Natural killer cell (primary cell): ENCODE results near the gene RPL29. TPM values are rescaled to one million over a fixed set of nuclear protein-coding genes. Genes with fewer than 3 reads are reported as not detected.

Experiments used
- ATAC-seq, 3 donors: fragments of 150-1000 bp in 2 of 3; fragments of 200-7000 bp in 1 of 3; cut with Tn5 transposase; 1 replicate in 1 of 3; 2 replicates in 2 of 3; pipeline ENCODE4 v1.10.0; 2021; ENCODE audit warnings: mild to moderate bottlenecking in 2 of 3, moderate library complexity in 2 of 3
- DNase-seq, 2 donors: peaks; one replicate each; pipeline versions ENCODE4 v3.0.0 to v3.0.0-alpha.2; 2013 to 2021; ENCODE audit warnings: mixed read lengths in 1 of 2
- H3K27ac ChIP-seq: one replicate; pipeline ENCODE4 v1.5.1; 2013; ENCODE audit warnings: mild to moderate bottlenecking, low read length
- H3K27me3 ChIP-seq: one replicate; pipeline ENCODE4 v1.6.1; 2013; ENCODE audit warnings: low read length; ENCODE audit not compliant: control insufficient read depth, insufficient read depth
- H3K36me3 ChIP-seq: one replicate; pipeline ENCODE4 v1.6.1; 2013; ENCODE audit warnings: low read length; ENCODE audit not compliant: control insufficient read depth, insufficient read depth
- H3K4me1 ChIP-seq: one replicate; pipeline ENCODE4 v1.6.1; 2013; ENCODE audit warnings: low read length; ENCODE audit not compliant: control insufficient read depth, insufficient read depth
- H3K4me3 ChIP-seq: one replicate; pipeline ENCODE4 v1.5.1; 2013; ENCODE audit warnings: low read length
- H3K9me3 ChIP-seq: one replicate; pipeline ENCODE4 v1.6.1; 2013; ENCODE audit warnings: low read length; ENCODE audit not compliant: control insufficient read depth, insufficient read depth
- H3K27ac Mint-ChIP-seq, 2 donors: one replicate each; pipeline ENCODE4 v1.8.0; 2022; ENCODE audit warnings: mild to moderate bottlenecking in 2 of 2, mixed read lengths in 2 of 2, moderate library complexity in 1 of 2
- H3K27me3 Mint-ChIP-seq, 2 donors: one replicate each; pipeline ENCODE4 v1.8.0; 2022; ENCODE audit warnings: low read depth in 2 of 2, mixed read lengths in 2 of 2
- H3K36me3 Mint-ChIP-seq: one replicate; pipeline ENCODE4 v1.8.0; 2022; ENCODE audit warnings: mixed read lengths
- H3K4me1 Mint-ChIP-seq, 2 donors: one replicate each; pipeline ENCODE4 v1.8.0; 2022; ENCODE audit warnings: mixed read lengths in 2 of 2
- H3K4me3 Mint-ChIP-seq: one replicate; pipeline ENCODE4 v1.8.0; 2022; ENCODE audit warnings: mild to moderate bottlenecking, moderate library complexity, mixed read lengths
- H3K9me3 Mint-ChIP-seq, 2 donors: one replicate each; pipeline ENCODE4 v1.8.0; 2022; ENCODE audit warnings: mixed read lengths in 2 of 2
- CTCF ChIP-seq: fragments of 200-600 bp; IDR thresholded peaks from one replicate; pipeline ENCODE4 v1.8.0; 2022; ENCODE audit warnings: antibody characterized with exemption
- WGBS: methylation state at CpG from one replicate; pipeline ENCODE4 v1.1.7; 2013; ENCODE audit warnings: missing lambda C conversion rate; ENCODE audit not compliant: insufficient coverage; 5-methylcytosine and 5-hydroxymethylcytosine counted together
- intact Hi-C: fragments of 100-400 bp; cut with micrococcal nuclease; formaldehyde crosslinking; loops from one replicate; pipeline ENCODE4 v1.14.2; 2022
- total RNA-seq, 4 donors: library from RNA; stranded (reverse); fragments of 120-200 nt in 1 of 4; gene quantifications; one replicate each; pipeline versions ENCODE4 v1.2.3 to v1.2.4, GENCODE V29; 2013 to 2022

The RPL29 gene
- total RNA-seq, 3 donors from 2014 or later (not counting 1 experiment from before 2014, with no cell fraction given), result 486 to 819 (median 797) TPM

DNA sequence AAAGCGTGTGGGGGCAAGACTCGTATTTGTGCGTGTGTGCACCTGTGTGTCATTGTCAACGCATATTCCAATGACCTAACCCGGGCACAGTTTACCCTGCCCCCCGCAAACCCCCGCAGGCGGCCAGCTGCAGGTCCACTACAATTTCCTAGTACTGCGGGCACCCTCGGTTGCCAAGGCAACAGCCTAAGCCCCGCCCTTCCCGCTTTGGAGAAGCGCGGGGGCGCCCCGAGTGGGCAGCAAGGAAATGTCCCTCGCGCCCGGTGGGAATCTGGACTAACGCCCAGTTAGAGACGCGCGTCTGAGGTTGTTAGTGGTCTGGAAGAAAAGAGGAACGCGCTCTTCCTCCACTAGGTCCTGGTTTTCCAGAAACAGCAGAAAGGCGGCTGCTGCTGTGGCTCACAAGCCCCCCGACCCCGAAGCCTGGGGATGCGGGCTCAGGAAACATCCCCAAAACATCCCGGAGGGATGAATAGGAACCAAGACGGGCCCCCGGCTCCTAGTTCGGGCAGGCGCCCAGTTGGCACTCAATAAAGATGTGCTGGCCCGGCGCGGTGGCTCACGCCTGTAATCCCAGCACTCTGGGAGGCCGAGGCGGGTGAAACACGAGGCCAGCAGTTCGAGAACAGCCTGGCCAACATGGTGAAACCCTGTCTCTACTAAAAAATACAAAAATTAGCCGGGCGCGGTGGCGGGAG is 19.7 kb downstream of the RPL29 start:
- no peak for TF ChIP-seq CTCF
- H3K9me3 Mint-ChIP-seq, result no peaks in the 10 kb centered on the region
- Histone ChIP-seq H3K4me1 (peaks cover 42% of the 10 kb centered on the region), H3K27me3 (no peaks in the 10 kb centered on the region), H3K36me3 (peaks cover 2% of the 10 kb centered on the region), H3K9me3 (no peaks in the 10 kb centered on the region), H3K4me3 (peak overlapping the region; percentile 87), H3K27ac (no peak overlapping the region)
- 52% methylated on average over 46 of the region's 46 CpGs for WGBS
- H3K27me3 Mint-ChIP-seq, result no peaks in the 10 kb centered on the region
- H3K36me3 Mint-ChIP-seq, result no peaks in the 10 kb centered on the region
- DNase-seq, result peak in 1 of 2 donors; percentile 57
- H3K27ac Mint-ChIP-seq, result peak overlapping the region; percentile 63 to 90
- peaks cover 27 to 40% of the 10 kb centered on the region in 2 donors for H3K4me1 Mint-ChIP-seq
- H3K4me3 Mint-ChIP-seq, result peak overlapping the region; percentile 81
- no peak for ATAC-seq
- intact Hi-C loops, result loop anchor here (2.0 kb wide), 1 partner anchor 19 kb away; the partner anchor contains the start of gene RPL29

GRCh38 chr3:51974963-51975851 is 20.5 kb downstream of the RPL29 start, which contains the start of gene ABHD14A:
TSS of gene ABHD14A (plus strand) at chr3:51975064. CDS start at chr3:51975136, 72 bp downstream.
- H3K4me1 ChIP-seq, result peaks cover 41% of the 10 kb centered on the region
- no peaks in the 10 kb centered on the region for H3K27me3 ChIP-seq
- intact Hi-C loops, result loop anchor here (1.0 to 2.0 kb wide), 3 partner anchors 7 to 33 kb away; partner anchors contain the start of genes PARP3 and RPL29
- TF ChIP-seq CTCF, result no peak
- no peaks in the 10 kb centered on the region for H3K36me3 ChIP-seq
- peak within 1 kb of the TSS; percentile 53 for H3K27ac ChIP-seq
- Mint-ChIP-seq H3K27ac (peak within 1 kb of the TSS; percentile 86 to 90), H3K4me1 (peaks cover 27 to 36% of the 10 kb centered on the region in 2 donors), H3K9me3 (no peaks in the 10 kb centered on the region), H3K4me3 (peak within 1 kb of the TSS; percentile 99), H3K27me3 (no peaks in the 10 kb centered on the region), H3K36me3 (no peaks in the 10 kb centered on the region)
- no peaks in the 10 kb centered on the region for H3K9me3 ChIP-seq
- under 1% methylated on average over 63 of the region's 63 CpGs for WGBS
- peak; percentile 77 to 82 (median 78) for ATAC-seq
- peak within 1 kb of the TSS; percentile 87 for H3K4me3 ChIP-seq
- peak; percentile 70 to 90 for DNase-seq

DNA sequence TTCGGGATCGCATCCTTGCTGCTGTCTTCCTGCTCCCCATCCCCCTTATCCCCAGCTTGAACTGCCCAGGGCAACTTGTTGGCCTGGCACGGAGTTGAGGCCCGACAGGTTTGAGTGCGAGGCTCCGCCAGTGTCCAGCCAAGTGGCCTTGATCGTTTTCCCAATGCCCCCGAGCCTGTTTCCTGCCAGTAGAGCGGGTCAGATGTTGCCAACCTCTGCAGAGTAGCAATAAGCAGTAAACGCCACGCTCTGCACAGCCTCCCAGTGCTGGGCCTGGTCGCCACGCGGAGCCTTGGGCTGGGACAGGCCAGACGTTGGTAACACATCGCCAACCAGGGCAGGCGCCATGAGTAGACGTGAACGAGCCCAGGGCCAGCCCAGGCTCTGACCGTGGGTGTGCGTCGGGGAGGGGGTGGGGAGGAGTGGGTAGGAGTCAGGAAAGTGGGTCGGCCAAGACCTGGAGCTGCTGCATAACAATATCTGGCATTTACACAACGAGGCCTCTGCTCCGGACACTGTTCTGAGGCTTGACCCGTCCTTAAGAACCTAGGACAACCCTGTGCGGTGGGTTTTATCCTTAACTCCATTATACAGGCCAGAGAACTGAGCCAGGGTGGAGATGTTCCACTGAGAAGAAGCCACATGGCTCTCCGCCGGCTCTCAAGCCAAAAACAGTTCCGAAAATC is 21.3 kb downstream of the RPL29 start:
- no peaks in the 10 kb centered on the region for H3K9me3 Mint-ChIP-seq
- Histone ChIP-seq H3K4me3 (peak overlapping the region; percentile 87), H3K9me3 (no peaks in the 10 kb centered on the region), H3K4me1 (peaks cover 41% of the 10 kb centered on the region), H3K36me3 (no peaks in the 10 kb centered on the region), H3K27me3 (no peaks in the 10 kb centered on the region), H3K27ac (peak overlapping the region; percentile 53)
- TF ChIP-seq CTCF, result peak; percentile 50
- H3K27ac Mint-ChIP-seq, result peak overlapping the region; percentile 86 to 90
- no peak for DNase-seq
- H3K4me3 Mint-ChIP-seq, result peak overlapping the region; percentile 99
- intact Hi-C loops, result loop anchor here (1.0 to 2.0 kb wide), 3 partner anchors 8 to 32 kb away; partner anchors contain the start of genes PARP3 and RPL29
- ATAC-seq, result peak; percentile 11 to 18 (median 12)
- no peaks in the 10 kb centered on the region for H3K36me3 Mint-ChIP-seq
- H3K27me3 Mint-ChIP-seq, result no peaks in the 10 kb centered on the region
- peaks cover 27 to 36% of the 10 kb centered on the region in 2 donors for H3K4me1 Mint-ChIP-seq
- WGBS, result 22% methylated on average over 30 of the region's 30 CpGs
